Omental fat pad (tissue), 4 donors: Measurements from ENCODE around the gene KCNC1. TPM values are rescaled to one million over a fixed set of nuclear protein-coding genes. Genes with fewer than 3 reads are reported as not detected.
A peak's percentile ranks its signal among the peaks of the same experiment; 100 is the strongest.

Experiments
- ATAC-seq: fragments of 150-250 bp; one replicate; pipeline ENCODE4 v1.9.1; 2016; ENCODE audit warnings: mild to moderate bottlenecking, moderate library complexity; ENCODE audit not compliant: low FRiP score
- DNase-seq: peaks from one replicate; pipeline ENCODE4 v3.0.0-alpha.2; 2019; ENCODE audit warnings: low spot score
- total RNA-seq, 4 donors: library from RNA; depleted of rRNA; stranded (reverse); fragments of >200 nt; gene quantifications; one replicate each; pipeline ENCODE4 v1.1.0, GENCODE V29; 2016
- TF ChIP-seq, protein P1 (sequence below), 3 donors: fragments of 450-650 bp; IDR thresholded peaks; one replicate each; pipeline ENCODE4 v1.5.1; 2016 to 2017; ENCODE audit warnings: antibody characterized with exemption in 3 of 3, mild to moderate bottlenecking in 3 of 3, moderate library complexity in 2 of 3

The KCNC1 gene
- total RNA-seq, 4 donors from 2014 or later: not detected

- TF ChIP-seq, protein P1, sequence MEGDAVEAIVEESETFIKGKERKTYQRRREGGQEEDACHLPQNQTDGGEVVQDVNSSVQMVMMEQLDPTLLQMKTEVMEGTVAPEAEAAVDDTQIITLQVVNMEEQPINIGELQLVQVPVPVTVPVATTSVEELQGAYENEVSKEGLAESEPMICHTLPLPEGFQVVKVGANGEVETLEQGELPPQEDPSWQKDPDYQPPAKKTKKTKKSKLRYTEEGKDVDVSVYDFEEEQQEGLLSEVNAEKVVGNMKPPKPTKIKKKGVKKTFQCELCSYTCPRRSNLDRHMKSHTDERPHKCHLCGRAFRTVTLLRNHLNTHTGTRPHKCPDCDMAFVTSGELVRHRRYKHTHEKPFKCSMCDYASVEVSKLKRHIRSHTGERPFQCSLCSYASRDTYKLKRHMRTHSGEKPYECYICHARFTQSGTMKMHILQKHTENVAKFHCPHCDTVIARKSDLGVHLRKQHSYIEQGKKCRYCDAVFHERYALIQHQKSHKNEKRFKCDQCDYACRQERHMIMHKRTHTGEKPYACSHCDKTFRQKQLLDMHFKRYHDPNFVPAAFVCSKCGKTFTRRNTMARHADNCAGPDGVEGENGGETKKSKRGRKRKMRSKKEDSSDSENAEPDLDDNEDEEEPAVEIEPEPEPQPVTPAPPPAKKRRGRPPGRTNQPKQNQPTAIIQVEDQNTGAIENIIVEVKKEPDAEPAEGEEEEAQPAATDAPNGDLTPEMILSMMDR (IDR thresholded peaks at IDR 0.05): peak in 1 of 3 donors; percentile 29
- ATAC-seq (peak; percentile 88), DNase-seq (peak; percentile 73)
Measured at GRCh38 chr11:17730608-17731462, 3.7 kb upstream of the KCNC1 start.

DNA sequence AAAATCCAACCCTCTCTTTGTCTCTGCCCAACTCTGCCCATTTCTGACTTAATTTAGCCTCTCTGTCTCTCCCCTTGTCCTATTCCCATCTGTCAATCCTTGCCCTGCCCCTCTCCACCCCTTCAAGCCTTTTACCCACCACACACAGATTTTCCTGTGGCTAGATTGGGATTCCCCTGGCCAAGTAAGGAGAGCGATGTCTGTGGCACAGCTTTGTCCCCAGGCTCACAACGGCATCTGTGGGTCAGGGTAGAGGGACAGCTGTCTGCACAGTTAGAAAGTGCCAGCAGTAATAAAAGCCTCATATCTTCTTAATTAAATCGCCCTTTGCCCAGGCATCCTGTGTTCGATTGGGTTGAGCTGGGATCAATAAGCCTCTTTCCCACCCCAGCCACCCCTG is 1.3 kb upstream of the KCNC1 start:
- ATAC-seq: no peak
- no peak for DNase-seq
- TF ChIP-seq, protein P1 (IDR thresholded peaks at IDR 0.05): no peak

GRCh38 chr11:17734986-17735817 is 621 bp downstream of the KCNC1 start:
- TF ChIP-seq, protein P1 (IDR thresholded peaks at IDR 0.05): no peak
- DNase-seq (no peak), ATAC-seq (peak; percentile 81)

GRCh38 chr11:17735818-17736578 is 1.4 kb downstream of the KCNC1 start:
- no peak for DNase-seq

GRCh38 chr11:17736579-17736893 is 2.0 kb downstream of the KCNC1 start:
- DNase-seq (no peak), ATAC-seq (no peak)
- TF ChIP-seq, protein P1 (IDR thresholded peaks at IDR 0.05): no peak

More at GRCh38 chr11:17735818-17736578, 1.4 kb downstream of the KCNC1 start:
- TF ChIP-seq, protein P1 (IDR thresholded peaks at IDR 0.05): no peak
- no peak for ATAC-seq

DNA sequence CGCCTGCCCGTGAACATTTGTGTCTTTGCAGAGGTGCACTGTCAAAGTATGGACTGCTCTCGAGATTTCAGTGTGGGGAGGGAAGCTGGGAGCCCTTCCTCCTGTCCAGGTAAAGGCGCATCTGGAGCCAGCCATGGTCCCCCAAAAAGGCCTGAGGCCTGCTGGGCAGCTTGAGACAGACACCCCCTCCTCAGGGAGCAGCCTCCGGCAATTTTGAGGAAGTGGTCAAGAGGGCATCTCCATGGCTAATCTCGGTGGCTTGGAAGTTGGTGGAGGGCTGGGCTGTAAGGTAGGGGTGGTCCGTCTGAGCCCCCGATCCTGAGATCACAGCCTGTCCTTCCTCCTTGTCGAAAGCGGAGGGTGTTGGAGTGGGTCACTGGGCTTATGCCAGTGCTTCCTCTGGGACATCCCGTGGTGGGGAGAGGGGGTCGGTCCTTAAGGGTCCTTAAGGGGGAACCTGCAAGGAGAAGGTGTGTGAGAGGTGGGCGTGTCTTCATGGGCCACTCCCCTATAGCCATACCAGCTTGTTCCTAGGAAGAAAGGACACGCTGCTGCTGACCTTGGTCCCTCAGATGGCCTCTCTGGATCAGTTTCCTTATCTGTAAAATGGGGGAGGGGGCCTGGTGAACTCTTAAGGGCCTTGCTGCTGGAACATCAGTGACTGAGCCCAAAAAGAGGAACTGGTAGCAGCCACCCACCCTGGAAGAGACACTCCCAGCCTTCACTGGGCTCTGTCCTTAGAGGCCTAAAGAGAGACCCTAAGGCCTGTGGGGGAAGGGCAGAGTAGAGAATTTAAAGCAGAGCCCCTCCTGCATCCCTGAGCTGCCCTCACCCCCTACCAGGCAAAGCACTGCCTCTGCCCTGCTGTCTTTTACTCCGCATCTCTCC is 2.6 kb downstream of the KCNC1 start:
- DNase-seq: no peak
- TF ChIP-seq, protein P1 (IDR thresholded peaks at IDR 0.05): no peak
- ATAC-seq: no peak
